SU-DHL-6 (cell line): ENCODE results near the gene MDP1.

ENCODE experiments used
- EZH2phosphoT487 ChIP-seq: fragments of 200-600 bp; sonication (generic), shearing (Covaris generic); conservative IDR thresholded peaks from 2 replicates; pipeline ENCODE4 v1.6.1; 2018; ENCODE audit warnings: mild to moderate bottlenecking, antibody characterized with exemption, low read length, moderate library complexity, mixed read lengths
- TF ChIP-seq, protein P1 (sequence below): fragments of 200-600 bp; sonication (generic); IDR thresholded peaks from one replicate; pipeline ENCODE4 v1.5.1; 2017; ENCODE audit warnings: antibody characterized with exemption, mild to moderate bottlenecking, low read length, moderate library complexity; ENCODE audit not compliant: insufficient read depth, poor library complexity, severe bottlenecking

DNA sequence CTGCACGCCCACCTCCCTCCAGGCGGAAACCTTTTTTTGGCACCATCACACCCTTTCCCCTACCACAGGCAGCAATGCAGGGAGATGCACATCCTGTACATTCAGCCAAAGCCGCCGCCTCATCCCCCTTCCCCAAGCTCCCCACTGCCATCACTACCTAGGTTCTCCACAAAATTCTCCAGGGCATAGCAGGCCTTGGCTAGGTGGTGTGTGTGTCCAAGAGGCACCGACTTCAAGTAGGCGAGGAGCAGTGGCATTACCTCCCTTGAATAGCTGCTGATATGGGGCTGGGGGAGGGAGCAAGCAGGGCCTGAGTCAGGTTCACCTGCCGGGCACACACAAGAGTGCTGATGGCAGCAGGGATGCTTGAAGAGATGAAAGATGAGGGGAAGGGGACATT is 30.8 kb downstream of the MDP1 start:
- TF ChIP-seq, protein P1, sequence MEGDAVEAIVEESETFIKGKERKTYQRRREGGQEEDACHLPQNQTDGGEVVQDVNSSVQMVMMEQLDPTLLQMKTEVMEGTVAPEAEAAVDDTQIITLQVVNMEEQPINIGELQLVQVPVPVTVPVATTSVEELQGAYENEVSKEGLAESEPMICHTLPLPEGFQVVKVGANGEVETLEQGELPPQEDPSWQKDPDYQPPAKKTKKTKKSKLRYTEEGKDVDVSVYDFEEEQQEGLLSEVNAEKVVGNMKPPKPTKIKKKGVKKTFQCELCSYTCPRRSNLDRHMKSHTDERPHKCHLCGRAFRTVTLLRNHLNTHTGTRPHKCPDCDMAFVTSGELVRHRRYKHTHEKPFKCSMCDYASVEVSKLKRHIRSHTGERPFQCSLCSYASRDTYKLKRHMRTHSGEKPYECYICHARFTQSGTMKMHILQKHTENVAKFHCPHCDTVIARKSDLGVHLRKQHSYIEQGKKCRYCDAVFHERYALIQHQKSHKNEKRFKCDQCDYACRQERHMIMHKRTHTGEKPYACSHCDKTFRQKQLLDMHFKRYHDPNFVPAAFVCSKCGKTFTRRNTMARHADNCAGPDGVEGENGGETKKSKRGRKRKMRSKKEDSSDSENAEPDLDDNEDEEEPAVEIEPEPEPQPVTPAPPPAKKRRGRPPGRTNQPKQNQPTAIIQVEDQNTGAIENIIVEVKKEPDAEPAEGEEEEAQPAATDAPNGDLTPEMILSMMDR, result no peak
- TF ChIP-seq EZH2phosphoT487, result no peak
